Mesenteric fat pad (tissue), 1 donor: ENCODE measurements around the gene INPPL1. TPM values are rescaled to one million over a fixed set of nuclear protein-coding genes. Genes with fewer than 3 reads are reported as not detected.

Experiments used
- DNase-seq: peaks from one replicate; pipeline ENCODE4 v3.0.0-alpha.2; 2020; ENCODE audit warnings: low spot score
- total RNA-seq: library from RNA; stranded (reverse); fragmentation: NEBNext Ultra II Directional; extraction: Animal tissue kit (Norgen Biotek cat#: 25700); gene quantifications from one replicate; pipeline ENCODE4 v1.2.1, GENCODE V29; 2021
- donor health status: DM: yes; HTN: yes; CAD: no.

The INPPL1 gene
- total RNA-seq, 1 donor from 2014 or later, result 107 TPM

- DNase-seq, result peak; percentile 22
These were observed 6.7 kb upstream of the INPPL1 start for GRCh38 chr11:72217841-72218240.

DNA sequence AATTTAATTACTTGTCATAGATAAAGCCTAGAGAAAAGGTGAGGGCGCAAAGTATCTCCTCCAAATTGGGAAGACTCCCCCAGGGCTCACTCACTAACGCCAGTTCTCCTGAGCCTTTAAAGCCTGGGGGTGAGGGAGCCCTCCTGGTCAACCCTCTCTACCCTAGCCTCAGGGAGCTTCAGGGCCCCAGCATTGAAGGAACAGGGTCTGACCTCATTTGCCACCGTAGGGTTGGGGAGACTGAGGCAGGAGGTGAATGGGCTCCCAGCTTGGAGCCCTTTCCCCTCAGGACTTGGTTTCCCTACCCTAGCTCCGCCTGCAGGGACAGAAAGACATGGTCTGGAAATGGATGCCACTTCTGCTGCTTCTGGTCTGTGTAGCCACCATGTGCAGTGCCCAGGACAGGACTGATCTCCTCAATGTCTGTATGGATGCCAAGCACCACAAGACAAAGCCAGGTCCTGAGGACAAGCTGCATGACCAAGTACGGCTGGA is 6.3 kb upstream of the INPPL1 start:
- DNase-seq, result peak; percentile 8

- peak; percentile 59 for DNase-seq
These were observed 3.7 kb upstream of the INPPL1 start for GRCh38 chr11:72220696-72221363.

DNA sequence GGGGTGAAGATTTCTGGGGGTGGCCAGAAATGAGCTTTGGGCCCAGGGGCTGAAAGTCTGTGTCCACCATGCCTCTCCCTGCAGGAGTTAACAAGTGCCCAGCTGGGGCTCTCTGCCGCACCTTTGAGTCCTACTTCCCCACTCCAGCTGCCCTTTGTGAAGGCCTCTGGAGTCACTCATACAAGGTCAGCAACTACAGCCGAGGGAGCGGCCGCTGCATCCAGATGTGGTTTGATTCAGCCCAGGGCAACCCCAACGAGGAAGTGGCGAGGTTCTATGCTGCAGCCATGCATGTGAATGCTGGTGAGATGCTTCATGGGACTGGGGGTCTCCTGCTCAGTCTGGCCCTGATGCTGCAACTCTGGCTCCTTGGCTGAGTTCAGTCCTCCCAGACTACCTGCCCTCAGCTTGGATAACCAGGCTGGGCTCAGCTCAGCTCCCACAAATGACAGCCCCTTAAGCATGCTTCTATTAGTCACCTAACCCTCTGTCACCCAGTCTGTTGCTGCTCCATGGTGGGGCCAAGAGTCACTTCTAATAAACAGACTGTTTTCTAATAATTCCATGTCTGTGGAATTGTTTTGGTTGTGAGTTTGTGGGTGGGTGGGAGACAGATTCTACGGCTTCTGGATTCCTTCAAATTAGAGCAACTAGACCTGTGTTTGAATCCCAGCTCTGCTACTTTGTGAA is 3.0 kb upstream of the INPPL1 start:
- DNase-seq, result peak; percentile 78

DNA sequence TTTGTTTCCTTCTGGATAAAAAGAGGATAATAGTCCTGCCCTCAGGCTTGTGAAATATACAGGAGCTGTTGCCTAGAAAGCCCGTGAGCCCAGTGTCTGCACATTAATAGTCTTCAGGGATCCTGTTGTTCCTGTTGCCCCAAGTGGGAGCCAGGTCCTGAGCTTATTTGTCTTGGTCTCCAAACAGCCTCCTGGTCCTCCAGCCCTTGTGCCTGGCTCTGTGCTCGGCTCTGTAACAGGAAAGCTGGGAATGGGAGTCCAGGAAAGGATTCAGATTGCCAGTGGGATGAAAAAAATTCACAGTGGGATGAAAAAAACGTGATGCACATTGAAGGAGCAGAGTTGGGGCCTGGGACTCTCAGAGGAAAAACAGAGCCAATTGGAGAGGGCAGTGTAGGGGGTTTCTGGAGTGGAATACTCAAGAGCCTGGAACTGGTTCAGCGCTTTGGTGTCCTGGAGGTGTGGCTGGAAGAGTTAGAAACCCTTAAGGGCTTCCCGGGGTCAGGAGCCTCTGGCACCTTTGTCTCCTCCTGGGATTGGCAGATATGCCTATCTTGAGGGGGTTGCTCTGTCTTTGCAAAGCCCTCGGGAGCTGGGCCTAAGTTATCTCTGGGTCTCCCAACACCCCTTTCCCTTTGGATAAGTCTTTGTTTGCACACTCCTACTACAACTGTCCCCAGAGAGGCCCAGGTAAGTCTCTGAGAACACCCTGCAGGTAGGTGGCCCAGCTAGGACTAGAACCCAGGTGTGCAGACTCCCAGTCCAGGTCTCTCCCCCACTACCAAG is 2.3 kb upstream of the INPPL1 start:
- DNase-seq, result peak; percentile 81

DNA sequence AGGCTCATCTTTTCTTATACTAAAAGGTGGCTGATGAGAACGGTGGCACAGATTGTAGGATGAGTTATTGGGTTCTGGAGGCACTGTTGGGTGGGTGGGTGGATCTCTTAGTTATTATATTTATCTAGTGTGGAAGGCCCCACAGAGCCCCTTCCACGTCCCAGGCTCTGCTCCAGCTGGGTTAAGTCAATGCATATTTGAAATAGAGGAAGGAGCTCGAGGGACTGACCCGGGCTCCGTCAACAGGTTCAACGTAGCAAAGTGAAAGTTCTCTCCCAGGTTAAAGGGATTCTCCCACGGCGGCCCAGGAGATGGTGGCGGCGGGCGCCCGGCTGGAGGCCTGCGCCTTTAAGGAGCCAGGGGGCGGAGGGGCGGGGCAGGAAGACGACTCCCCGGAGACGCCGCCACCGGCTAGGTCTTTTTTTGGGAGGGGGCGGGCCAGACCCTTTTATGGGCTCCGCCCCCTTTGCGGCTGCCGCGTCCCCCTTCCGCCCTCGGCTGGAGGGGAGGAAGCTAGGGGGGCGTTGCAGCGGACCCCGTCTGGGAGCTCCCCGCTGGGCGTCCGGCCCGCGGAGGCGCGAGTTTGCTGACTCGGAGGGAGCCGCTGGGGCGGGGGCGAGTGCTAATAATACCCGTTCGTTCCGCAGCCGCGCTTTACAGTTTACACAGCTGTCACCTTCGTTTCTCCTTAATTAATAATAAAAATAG is 1.5 kb upstream of the INPPL1 start:
- peak; percentile 96 for DNase-seq

DNA sequence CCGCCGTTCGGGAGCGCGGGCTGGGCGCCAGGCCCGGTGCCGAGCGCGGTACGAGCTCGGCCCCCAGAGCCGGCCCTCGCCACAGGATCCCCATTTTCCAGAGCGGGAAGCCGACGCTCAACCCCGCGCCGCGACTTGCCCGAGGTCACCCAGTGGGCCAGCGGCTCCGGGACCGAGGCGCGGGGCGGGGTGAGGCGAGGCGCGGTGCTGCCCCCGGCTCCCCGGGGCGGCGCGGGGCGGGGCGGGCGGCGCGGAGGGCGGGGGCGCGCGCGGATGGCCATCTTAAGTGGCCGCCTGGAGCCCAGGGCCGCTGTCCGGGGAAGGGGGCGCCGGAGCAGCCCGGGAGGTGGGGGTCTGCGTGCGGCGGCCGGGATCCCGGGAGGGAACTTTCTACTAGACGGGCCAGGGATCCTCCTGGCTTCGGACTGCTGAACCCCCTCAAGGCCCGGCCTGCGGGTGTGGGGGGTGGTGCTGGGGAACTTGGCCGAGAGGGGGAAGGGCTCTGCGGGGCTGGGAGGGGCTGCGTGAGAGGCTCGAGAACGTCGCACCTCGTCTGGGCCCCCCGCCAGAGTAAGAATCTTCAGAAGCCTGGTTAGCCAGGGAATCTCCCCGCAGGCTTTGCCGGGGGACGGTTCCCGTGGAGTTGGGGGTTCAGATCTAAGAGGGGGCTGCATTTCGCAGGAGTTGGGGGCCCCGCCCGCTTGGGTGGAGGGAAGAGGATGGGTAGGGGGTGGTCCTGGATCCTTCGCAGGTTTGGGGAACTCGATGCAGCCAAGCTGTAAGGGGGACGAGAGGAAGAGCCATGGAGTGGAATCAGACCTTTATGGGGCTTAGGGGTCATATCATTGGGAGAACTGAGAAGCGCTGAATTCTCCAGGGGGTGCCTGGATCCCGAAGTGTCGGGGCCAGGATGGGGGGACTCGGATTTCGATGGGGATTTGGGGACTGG is 678 bp upstream of the INPPL1 start:
- peak; percentile 92 for DNase-seq

GRCh38 chr11:72225411-72225951 is 914 bp downstream of the INPPL1 start:
- peak; percentile 77 for DNase-seq

DNA sequence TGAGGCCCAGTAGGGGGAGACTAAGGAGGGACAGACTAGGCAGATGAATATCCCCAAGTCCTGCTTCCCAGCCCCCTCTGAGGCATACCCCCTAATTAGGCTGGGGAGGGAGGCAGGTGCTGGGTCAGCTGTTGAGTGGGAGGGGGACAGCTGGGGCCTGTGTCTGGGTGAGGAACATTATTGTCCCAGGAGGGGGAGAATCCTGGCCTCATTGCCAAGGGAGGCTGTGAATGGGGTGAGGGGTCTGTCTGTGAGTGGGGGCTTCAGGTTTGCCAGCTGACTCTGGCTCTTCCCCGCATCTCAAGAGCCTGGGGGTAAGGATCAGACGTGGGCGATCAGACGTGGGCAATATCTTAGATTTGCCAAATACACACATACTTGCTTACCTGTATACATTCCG is 2.1 kb downstream of the INPPL1 start:
- peak; percentile 49 for DNase-seq

DNA sequence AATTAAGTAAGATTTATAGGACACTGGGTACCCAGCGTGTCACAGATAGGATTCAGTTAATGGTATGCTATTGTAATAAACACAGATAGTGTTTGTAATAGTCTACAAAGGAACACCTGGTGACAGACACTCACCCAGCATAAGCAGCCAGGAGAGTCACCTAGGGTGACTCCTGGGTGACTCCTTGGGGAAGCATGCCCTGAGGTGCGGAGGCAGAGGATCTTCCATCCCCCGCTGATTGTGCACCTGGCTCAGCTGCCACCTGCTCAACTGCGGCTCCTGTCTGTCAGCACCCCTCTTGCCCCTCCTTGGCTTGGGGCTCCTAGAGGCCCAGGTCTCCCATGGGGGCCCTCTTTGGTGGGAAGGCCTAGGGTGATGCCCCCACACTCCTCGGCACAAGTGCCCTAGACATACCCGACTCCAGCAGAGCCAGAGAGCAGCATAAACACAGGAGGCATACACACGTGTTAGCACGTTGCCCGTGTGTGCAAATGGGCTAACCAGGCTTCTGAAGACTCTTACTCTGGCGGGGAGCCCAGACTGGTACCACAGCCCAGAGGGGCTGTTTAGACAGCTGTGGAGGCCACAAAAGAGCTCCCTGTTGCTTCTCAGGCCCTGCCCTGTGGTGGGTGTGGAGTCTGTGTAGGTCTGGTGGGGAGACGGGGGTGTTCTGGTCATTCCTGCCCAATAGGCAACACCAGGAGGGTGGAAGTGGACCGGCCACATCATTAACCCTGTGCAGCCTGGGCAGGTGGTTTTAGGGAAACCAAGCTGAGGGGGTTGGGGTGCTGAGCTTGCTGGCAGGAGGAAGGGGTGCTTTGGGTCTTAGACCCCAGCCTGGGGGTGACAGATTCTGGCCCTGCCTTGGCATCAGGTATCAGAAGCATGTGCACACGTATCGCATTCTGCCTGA is 3.0 kb downstream of the INPPL1 start:
- DNase-seq, result peak; percentile 87

- DNase-seq, result peak; percentile 88
These were observed 3.8 kb downstream of the INPPL1 start for GRCh38 chr11:72228229-72228843.

- DNase-seq, result peak; percentile 82
These were observed 4.3 kb downstream of the INPPL1 start for GRCh38 chr11:72228844-72229231.

GRCh38 chr11:72229336-72229924 is 4.9 kb downstream of the INPPL1 start:
- DNase-seq, result peak; percentile 74

GRCh38 chr11:72229925-72230763 is 5.6 kb downstream of the INPPL1 start:
- DNase-seq, result peak; percentile 85

DNA sequence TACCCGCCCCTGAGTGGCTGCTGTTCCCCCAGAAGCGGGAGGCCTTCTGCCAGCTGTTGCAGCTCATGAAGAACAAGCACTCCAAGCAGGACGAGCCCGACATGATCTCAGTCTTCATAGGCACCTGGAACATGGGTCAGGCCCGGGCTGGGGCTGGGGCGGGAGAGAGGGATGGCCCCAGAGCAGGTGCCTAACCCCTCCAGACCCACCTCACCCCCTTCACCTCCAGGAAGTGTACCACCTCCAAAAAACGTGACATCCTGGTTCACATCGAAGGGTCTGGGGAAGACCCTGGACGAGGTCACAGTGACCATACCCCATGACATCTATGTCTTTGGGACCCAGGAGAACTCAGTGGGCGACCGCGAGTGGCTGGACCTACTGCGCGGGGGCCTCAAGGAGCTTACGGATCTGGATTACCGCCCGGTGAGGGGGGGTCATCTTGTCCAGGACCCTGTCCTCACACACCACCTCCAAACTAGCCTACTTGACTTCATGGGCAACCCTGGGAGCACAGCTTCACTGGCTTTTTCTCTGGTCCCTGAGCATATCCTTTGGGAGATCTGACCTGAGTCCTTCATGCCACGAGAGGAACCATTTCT is 6.3 kb downstream of the INPPL1 start:
- DNase-seq, result peak; percentile 84
